HG02973 (cell line): ENCODE data around the gene PDIA5.

Experiments used
- ATAC-seq: cut with Tn5 transposase; IDR thresholded peaks from one replicate; pipeline ENCODE4 v1.9.1; 2021; ENCODE audit warnings: moderate library complexity; ENCODE audit not compliant: unreplicated experiment

The PDIA5 gene

DNA sequence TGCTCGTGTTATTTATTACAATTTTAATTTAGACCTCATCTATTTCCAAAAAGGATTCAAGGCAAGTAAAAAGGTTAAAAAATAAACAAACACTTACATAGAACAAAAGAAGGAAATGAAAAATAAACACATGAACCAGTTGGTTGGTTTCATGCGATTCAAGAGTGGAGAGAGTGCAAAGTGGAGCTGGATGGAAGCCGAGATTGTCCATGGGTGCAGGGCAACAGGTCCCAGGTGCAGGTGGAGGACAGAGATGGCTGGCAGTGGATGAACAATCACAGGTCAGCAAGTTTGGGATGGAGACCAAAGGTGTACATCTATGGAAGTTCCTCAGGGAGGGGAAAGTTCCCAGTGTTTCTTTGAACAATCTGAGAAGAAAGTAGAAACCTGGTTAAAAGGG lies 27.6 kb upstream of the PDIA5 start:
- no peak for ATAC-seq

- ATAC-seq: no peak
These were observed 24.4 kb upstream of the PDIA5 start for GRCh38 chr3:123042413-123042812.

GRCh38 chr3:123044981-123045763 lies 21.7 kb upstream of the PDIA5 start:
- no peak for ATAC-seq

- ATAC-seq: no peak
These were observed 20.4 kb upstream of the PDIA5 start for GRCh38 chr3:123046262-123047061.

GRCh38 chr3:123047062-123047319 lies 19.8 kb upstream of the PDIA5 start:
- no peak for ATAC-seq

GRCh38 chr3:123048480-123049237 lies 18.2 kb upstream of the PDIA5 start:
- ATAC-seq: no peak

GRCh38 chr3:123050666-123051065 lies 16.2 kb upstream of the PDIA5 start:
- no peak for ATAC-seq

- ATAC-seq: no peak
These were observed 13.7 kb upstream of the PDIA5 start for GRCh38 chr3:123053107-123053506.

GRCh38 chr3:123054109-123054778 lies 12.6 kb upstream of the PDIA5 start:
- ATAC-seq: no peak

DNA sequence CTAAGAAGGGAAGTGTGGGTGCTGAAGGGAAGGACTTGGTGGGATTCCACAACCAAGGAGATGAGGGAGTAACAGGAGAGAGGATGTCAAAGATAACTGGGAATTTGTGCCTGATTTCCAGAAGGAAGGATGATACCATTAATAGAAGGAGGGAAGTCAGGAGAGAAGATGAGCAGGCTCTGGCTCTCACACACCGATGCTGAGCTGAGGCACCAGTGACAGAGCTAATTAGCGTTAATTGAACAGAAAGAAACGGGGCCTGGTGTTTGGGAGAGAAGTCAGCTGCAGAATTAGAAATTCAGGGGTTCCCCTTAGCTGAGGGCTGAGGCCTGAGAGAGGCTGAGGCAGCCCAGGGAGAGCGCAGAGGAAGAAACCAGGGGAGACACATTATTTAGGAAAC lies 11.9 kb upstream of the PDIA5 start:
- no peak for ATAC-seq

GRCh38 chr3:123055352-123055751 lies 11.5 kb upstream of the PDIA5 start:
- ATAC-seq: no peak

DNA sequence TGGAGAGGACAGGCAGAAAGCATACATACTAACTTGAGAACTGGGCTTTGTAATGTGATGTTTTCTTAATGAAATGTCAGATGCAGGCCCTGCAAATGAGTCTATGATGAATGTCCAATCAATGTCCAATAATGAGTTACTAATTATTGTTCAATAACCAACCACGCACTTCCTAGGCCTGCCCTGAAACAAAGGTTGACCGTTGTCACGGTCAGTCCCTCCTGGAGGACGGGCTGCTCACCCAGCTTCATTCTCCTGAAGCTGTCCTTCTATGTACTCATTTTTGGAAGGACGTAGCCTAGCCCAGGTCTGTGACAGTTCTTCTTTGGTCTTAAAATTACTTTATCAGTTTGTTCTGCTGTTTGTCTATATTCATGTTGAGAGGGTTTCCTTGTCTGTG lies 8.3 kb upstream of the PDIA5 start:
- no peak for ATAC-seq

GRCh38 chr3:123060054-123060453 lies 6.8 kb upstream of the PDIA5 start:
- no peak for ATAC-seq

- no peak for ATAC-seq
These were observed 5.0 kb upstream of the PDIA5 start for GRCh38 chr3:123061856-123062255.

DNA sequence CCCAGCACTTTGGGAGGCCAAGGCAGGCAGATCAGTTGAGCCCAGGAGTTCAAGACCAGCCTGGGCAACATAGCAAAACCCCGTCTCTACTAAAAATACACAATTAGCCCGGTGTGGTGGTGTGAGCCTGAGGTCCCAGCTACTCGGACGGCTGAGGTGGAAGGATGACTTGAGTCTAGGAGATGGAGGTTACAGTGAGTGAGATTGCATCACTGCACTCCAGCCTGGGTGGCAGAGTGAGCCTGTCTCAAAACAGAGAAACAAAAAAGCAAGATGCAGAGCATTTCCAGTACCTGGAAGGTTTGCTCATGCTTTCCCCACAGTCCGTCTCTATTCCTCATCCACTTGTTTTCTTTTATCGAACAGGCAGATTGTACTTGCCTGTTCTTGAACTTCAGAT lies 3.8 kb upstream of the PDIA5 start:
- no peak for ATAC-seq

DNA sequence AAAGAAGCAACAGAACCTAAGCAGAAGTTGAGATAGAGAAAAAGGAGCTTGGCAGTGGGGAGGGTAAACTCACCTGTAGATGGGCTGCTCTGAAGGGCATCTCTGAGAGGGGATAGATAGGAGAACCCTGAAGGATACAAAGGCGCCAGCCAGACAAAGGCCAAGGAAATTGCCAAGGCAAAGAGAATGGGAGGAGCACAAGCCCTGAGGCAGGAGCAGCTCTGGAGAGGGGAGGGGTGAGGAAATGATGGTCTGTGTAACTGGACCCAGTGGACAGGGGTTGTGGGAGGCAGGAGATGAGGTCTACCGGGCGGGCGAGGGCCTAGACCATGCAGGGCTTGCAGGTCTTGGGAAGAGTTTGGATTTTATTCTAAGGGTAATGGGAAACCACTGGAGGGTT lies 2.3 kb upstream of the PDIA5 start:
- no peak for ATAC-seq

- no peak for ATAC-seq
These were observed 1.9 kb upstream of the PDIA5 start for GRCh38 chr3:123064914-123065313.

DNA sequence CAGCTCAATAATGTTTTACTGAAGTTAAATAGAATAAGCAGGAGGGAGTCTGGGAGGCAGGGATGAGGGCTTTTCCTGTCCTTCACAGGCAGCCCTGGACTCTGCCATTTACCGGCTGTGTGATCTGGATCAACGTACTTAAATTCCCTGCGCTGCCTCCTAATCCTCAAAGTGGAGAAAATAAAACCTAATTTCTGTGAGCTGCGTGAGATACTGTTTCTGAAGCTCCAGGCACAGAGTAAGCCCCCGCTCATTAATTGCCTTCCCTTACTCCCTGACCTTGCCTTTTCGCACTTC lies 278 bp upstream of the PDIA5 start:
- no peak for ATAC-seq

- peak; percentile 35 for ATAC-seq
These were observed 1.1 kb downstream of the PDIA5 start for GRCh38 chr3:123067689-123068600.

- no peak for ATAC-seq
These were observed 2.0 kb downstream of the PDIA5 start for GRCh38 chr3:123068601-123069381.
